ENCODE measurements around the gene MCTP2.

Gene MCTP2

GRCh38 chr15:94206463-94207167 lies 24.7 kb upstream of the MCTP2 start:
- no peaks in the 10 kb centered on the region for H3K36me3 ChIP-seq (ENCODE audit: control insufficient read depth, insufficient read depth, low read length)
- no peak overlapping the region for H3K27ac ChIP-seq (ENCODE audit: low read depth, low read length, severe bottlenecking)
- H3K4me3 ChIP-seq (ENCODE audit: extremely low read depth, insufficient read depth, low read length, poor library complexity, severe bottlenecking) = no peak overlapping the region
- WGBS, 2 experiments (ENCODE audit: insufficient coverage in 2 of 2) = 92 to 96% methylated on average over 6 of the region's 11 CpGs
- H3K9me3 ChIP-seq (ENCODE audit: control insufficient read depth, low read length) = no peaks in the 10 kb centered on the region
- no peaks in the 10 kb centered on the region for H3K4me1 ChIP-seq (ENCODE audit: control insufficient read depth, insufficient read depth, low read length, poor library complexity, severe bottlenecking)

GRCh38 chr15:94212291-94212690 lies 19.1 kb upstream of the MCTP2 start:
- 84 to 95% methylated on average over 1 to 4 of the region's 5 CpGs for WGBS, 2 experiments (ENCODE audit: insufficient coverage in 2 of 2)
- H3K27ac ChIP-seq (ENCODE audit: low read depth, low read length, severe bottlenecking) = no peak overlapping the region
- no peaks in the 10 kb centered on the region for H3K4me1 ChIP-seq (ENCODE audit: control insufficient read depth, insufficient read depth, low read length, poor library complexity, severe bottlenecking)
- no peaks in the 10 kb centered on the region for H3K9me3 ChIP-seq (ENCODE audit: control insufficient read depth, low read length)
- H3K36me3 ChIP-seq (ENCODE audit: control insufficient read depth, insufficient read depth, low read length) = no peaks in the 10 kb centered on the region
- no peak overlapping the region for H3K4me3 ChIP-seq (ENCODE audit: extremely low read depth, insufficient read depth, low read length, poor library complexity, severe bottlenecking)

- H3K4me3 ChIP-seq (ENCODE audit: extremely low read depth, insufficient read depth, low read length, poor library complexity, severe bottlenecking) = no peak overlapping the region
- H3K4me1 ChIP-seq (ENCODE audit: control insufficient read depth, insufficient read depth, low read length, poor library complexity, severe bottlenecking) = no peaks in the 10 kb centered on the region
- no peaks in the 10 kb centered on the region for H3K9me3 ChIP-seq (ENCODE audit: control insufficient read depth, low read length)
- no CpG with 5 or more reads among the region's 2 CpGs for WGBS, 2 experiments (ENCODE audit: insufficient coverage in 2 of 2)
- no peak overlapping the region for H3K27ac ChIP-seq (ENCODE audit: low read depth, low read length, severe bottlenecking)
- no peaks in the 10 kb centered on the region for H3K36me3 ChIP-seq (ENCODE audit: control insufficient read depth, insufficient read depth, low read length)
Observed at GRCh38 chr15:94225616-94226015, 5.7 kb upstream of the MCTP2 start.

GRCh38 chr15:94228611-94229010 lies 2.8 kb upstream of the MCTP2 start:
- Histone ChIP-seq H3K36me3 (ENCODE audit: control insufficient read depth, insufficient read depth, low read length) (no peaks in the 10 kb centered on the region), H3K9me3 (ENCODE audit: control insufficient read depth, low read length) (no peaks in the 10 kb centered on the region), H3K4me3 (ENCODE audit: extremely low read depth, insufficient read depth, low read length, poor library complexity, severe bottlenecking) (no peak overlapping the region), H3K4me1 (ENCODE audit: control insufficient read depth, insufficient read depth, low read length, poor library complexity, severe bottlenecking) (no peaks in the 10 kb centered on the region), H3K27ac (ENCODE audit: low read depth, low read length, severe bottlenecking) (no peak overlapping the region)
- 67 to 100% methylated on average over 1 of the region's 2 CpGs for WGBS, 2 experiments (ENCODE audit: insufficient coverage in 2 of 2)

GRCh38 chr15:94229591-94230369 lies 1.6 kb upstream of the MCTP2 start:
- Histone ChIP-seq H3K27ac (ENCODE audit: low read depth, low read length, severe bottlenecking) (no peak overlapping the region), H3K4me1 (ENCODE audit: control insufficient read depth, insufficient read depth, low read length, poor library complexity, severe bottlenecking) (no peaks in the 10 kb centered on the region), H3K9me3 (ENCODE audit: control insufficient read depth, low read length) (no peaks in the 10 kb centered on the region), H3K36me3 (ENCODE audit: control insufficient read depth, insufficient read depth, low read length) (no peaks in the 10 kb centered on the region), H3K4me3 (ENCODE audit: extremely low read depth, insufficient read depth, low read length, poor library complexity, severe bottlenecking) (no peak overlapping the region)
- WGBS, 2 experiments (ENCODE audit: insufficient coverage in 2 of 2) = 97 to 100% methylated on average over 2 to 5 of the region's 10 CpGs

- WGBS, 2 experiments (ENCODE audit: insufficient coverage in 2 of 2) = 54 to 63% methylated on average over 9 to 11 of the region's 11 CpGs
- H3K36me3 ChIP-seq (ENCODE audit: control insufficient read depth, insufficient read depth, low read length) = no peaks in the 10 kb centered on the region
- no peaks in the 10 kb centered on the region for H3K4me1 ChIP-seq (ENCODE audit: control insufficient read depth, insufficient read depth, low read length, poor library complexity, severe bottlenecking)
- H3K27ac ChIP-seq (ENCODE audit: low read depth, low read length, severe bottlenecking) = no peak overlapping the region
- H3K9me3 ChIP-seq (ENCODE audit: control insufficient read depth, low read length) = no peaks in the 10 kb centered on the region
- peak overlapping the region; percentile 46 for H3K4me3 ChIP-seq (ENCODE audit: extremely low read depth, insufficient read depth, low read length, poor library complexity, severe bottlenecking)
Observed at GRCh38 chr15:94230431-94230882, 904 bp upstream of the MCTP2 start.

GRCh38 chr15:94231723-94232468 lies 535 bp downstream of the MCTP2 start:
- Histone ChIP-seq H3K27ac (ENCODE audit: low read depth, low read length, severe bottlenecking) (no peak overlapping the region), H3K4me3 (ENCODE audit: extremely low read depth, insufficient read depth, low read length, poor library complexity, severe bottlenecking) (peak overlapping the region; percentile 46), H3K9me3 (ENCODE audit: control insufficient read depth, low read length) (no peaks in the 10 kb centered on the region), H3K36me3 (ENCODE audit: control insufficient read depth, insufficient read depth, low read length) (no peaks in the 10 kb centered on the region), H3K4me1 (ENCODE audit: control insufficient read depth, insufficient read depth, low read length, poor library complexity, severe bottlenecking) (no peaks in the 10 kb centered on the region)
- 5 to 9% methylated on average over 17 to 19 of the region's 25 CpGs for WGBS, 2 experiments (ENCODE audit: insufficient coverage in 2 of 2)

- Histone ChIP-seq H3K36me3 (ENCODE audit: control insufficient read depth, insufficient read depth, low read length) (no peaks in the 10 kb centered on the region), H3K27ac (ENCODE audit: low read depth, low read length, severe bottlenecking) (no peak overlapping the region), H3K4me1 (ENCODE audit: control insufficient read depth, insufficient read depth, low read length, poor library complexity, severe bottlenecking) (no peaks in the 10 kb centered on the region), H3K9me3 (ENCODE audit: control insufficient read depth, low read length) (no peaks in the 10 kb centered on the region), H3K4me3 (ENCODE audit: extremely low read depth, insufficient read depth, low read length, poor library complexity, severe bottlenecking) (no peak overlapping the region)
- 40% methylated on average over 1 of the region's 3 CpGs; no CpG with 5 or more reads in 1 of the 2 experiments for WGBS, 2 experiments (ENCODE audit: insufficient coverage in 2 of 2)
Observed at GRCh38 chr15:94233441-94233840, 2.1 kb downstream of the MCTP2 start.

- no peak overlapping the region for H3K4me3 ChIP-seq (ENCODE audit: extremely low read depth, insufficient read depth, low read length, poor library complexity, severe bottlenecking)
- 39 to 74% methylated on average over 2 to 3 of the region's 3 CpGs for WGBS, 2 experiments (ENCODE audit: insufficient coverage in 2 of 2)
- no peaks in the 10 kb centered on the region for H3K36me3 ChIP-seq (ENCODE audit: control insufficient read depth, insufficient read depth, low read length)
- no peaks in the 10 kb centered on the region for H3K9me3 ChIP-seq (ENCODE audit: control insufficient read depth, low read length)
- H3K4me1 ChIP-seq (ENCODE audit: control insufficient read depth, insufficient read depth, low read length, poor library complexity, severe bottlenecking) = no peaks in the 10 kb centered on the region
- H3K27ac ChIP-seq (ENCODE audit: low read depth, low read length, severe bottlenecking) = no peak overlapping the region
Observed at GRCh38 chr15:94234300-94234699, 2.9 kb downstream of the MCTP2 start.

- no peaks in the 10 kb centered on the region for H3K36me3 ChIP-seq (ENCODE audit: control insufficient read depth, insufficient read depth, low read length)
- no peak overlapping the region for H3K4me3 ChIP-seq (ENCODE audit: extremely low read depth, insufficient read depth, low read length, poor library complexity, severe bottlenecking)
- no peaks in the 10 kb centered on the region for H3K4me1 ChIP-seq (ENCODE audit: control insufficient read depth, insufficient read depth, low read length, poor library complexity, severe bottlenecking)
- WGBS, 2 experiments (ENCODE audit: insufficient coverage in 2 of 2) = 87 to 91% methylated on average over 6 to 8 of the region's 14 CpGs
- H3K9me3 ChIP-seq (ENCODE audit: control insufficient read depth, low read length) = no peaks in the 10 kb centered on the region
- no peak overlapping the region for H3K27ac ChIP-seq (ENCODE audit: low read depth, low read length, severe bottlenecking)
Observed at GRCh38 chr15:94235041-94235440, 3.7 kb downstream of the MCTP2 start.

Measured in mesodermal cell (in vitro differentiated cells).